Activated CD4-positive, alpha-beta T cell treated with anti-CD3 and anti-CD28 coated beads, Interleukin-2, amount 10 ng/mL, durations not matched to agents 7 days and 5 days (primary cell): Measurements from ENCODE around the gene ACOXL. TPM values are rescaled to one million over a fixed set of nuclear protein-coding genes. Genes with fewer than 3 reads are reported as not detected.
A peak's percentile ranks its signal among the peaks of the same experiment; 100 is the strongest.
"Not testable (repeated sequence)": the region's sequence is repeated elsewhere in the genome, so short reads cannot be mapped to it uniquely, and the experiment has no call there.

ENCODE experiments used
- CTCF ChIA-PET: fragments of 350-600 bp; sonication (Branson Sonifier 250); formaldehyde crosslinking; loops from one replicate; lab custom pipeline; 2021; ENCODE audit warnings: antibody characterized with exemption; lab: Charles Lee
- POLR2A ChIA-PET: fragments of 350-600 bp; sonication (Branson Sonifier 250); formaldehyde crosslinking; loops from one replicate; lab custom pipeline; 2021; ENCODE audit warnings: antibody characterized with exemption; lab: Charles Lee
- DNase-seq: peaks from one replicate; pipeline ENCODE4 v3.0.0-alpha.2; 2020
- H3K27ac Mint-ChIP-seq: one replicate; pipeline ENCODE4 v1.8.0; 2021; ENCODE audit warnings: mild to moderate bottlenecking, moderate library complexity, mixed read lengths
- H3K27me3 Mint-ChIP-seq: one replicate; pipeline ENCODE4 v1.8.0; 2021; ENCODE audit warnings: mixed read lengths
- H3K36me3 Mint-ChIP-seq: one replicate; pipeline ENCODE4 v1.8.0; 2021; ENCODE audit warnings: low read depth, mixed read lengths
- H3K4me1 Mint-ChIP-seq: one replicate; pipeline ENCODE4 v1.8.0; 2021; ENCODE audit warnings: mixed read lengths
- H3K4me3 Mint-ChIP-seq: one replicate; pipeline ENCODE4 v1.8.0; 2021; ENCODE audit warnings: mild to moderate bottlenecking, moderate library complexity, mixed read lengths
- H3K9me3 Mint-ChIP-seq: one replicate; pipeline ENCODE4 v1.8.0; 2021; ENCODE audit warnings: mixed read lengths
- total RNA-seq, 2 experiments: library from RNA; stranded (reverse); gene quantifications; one replicate each; pipeline ENCODE4 v1.2.3, GENCODE V29; 2021

ACOXL gene
- total RNA-seq, 2 experiments from 2014 or later = 0.15 TPM; not detected in 1

GRCh38 chr2:110848519-110849030, 116.2 kb downstream of the ACOXL start:
- H3K4me1 Mint-ChIP-seq = peaks cover 55% of the 10 kb centered on the region
- CTCF ChIA-PET = no interaction called here

GRCh38 chr2:110851531-110851930, 119.2 kb downstream of the ACOXL start:
- H3K27me3 Mint-ChIP-seq = peaks cover 30% of the 10 kb centered on the region
- CTCF ChIA-PET = interaction anchor here (1.0 kb wide), 1 partner anchor 12 kb away, joined by 7 read pairs; no protein-coding TSS in a partner anchor
- peaks cover 49% of the 10 kb centered on the region for H3K4me1 Mint-ChIP-seq
- H3K9me3 Mint-ChIP-seq = peaks cover 4% of the 10 kb centered on the region
- H3K4me3 Mint-ChIP-seq = no peak overlapping the region
- DNase-seq = no peak
- no peaks in the 10 kb centered on the region for H3K36me3 Mint-ChIP-seq
- POLR2A ChIA-PET = no interaction called here
- peak overlapping the region; percentile 80 for H3K27ac Mint-ChIP-seq

More at GRCh38 chr2:110848519-110849030, 116.2 kb downstream of the ACOXL start:
- Mint-ChIP-seq H3K36me3 (no peaks in the 10 kb centered on the region), H3K9me3 (peaks cover 4% of the 10 kb centered on the region), H3K27me3 (peaks cover 19% of the 10 kb centered on the region), H3K4me3 (no peak overlapping the region), H3K27ac (no peak overlapping the region)
- POLR2A ChIA-PET = no interaction called here
- no peak for DNase-seq

GRCh38 chr2:110852051-110852450, 119.7 kb downstream of the ACOXL start:
- peaks cover 45% of the 10 kb centered on the region for H3K4me1 Mint-ChIP-seq
- H3K9me3 Mint-ChIP-seq = peaks cover 4% of the 10 kb centered on the region
- H3K27me3 Mint-ChIP-seq = peaks cover 35% of the 10 kb centered on the region
- POLR2A ChIA-PET = no interaction called here
- H3K36me3 Mint-ChIP-seq = no peaks in the 10 kb centered on the region
- DNase-seq = no peak
- no peak overlapping the region for H3K4me3 Mint-ChIP-seq
- CTCF ChIA-PET = interaction anchor here (1.0 to 2.4 kb wide), 2 partner anchors 11 to 12 kb away, joined by 7 read pairs; no protein-coding TSS in a partner anchor
- peak overlapping the region; percentile 80 for H3K27ac Mint-ChIP-seq

- POLR2A ChIA-PET = no interaction called here
Measured at GRCh38 chr2:110852541-110853263, 120.3 kb downstream of the ACOXL start.

GRCh38 chr2:110853516-110853915, 121.1 kb downstream of the ACOXL start:
- peak; percentile 52 for DNase-seq

More at GRCh38 chr2:110852541-110853263, 120.3 kb downstream of the ACOXL start:
- Mint-ChIP-seq H3K36me3 (no peaks in the 10 kb centered on the region), H3K27me3 (peaks cover 35% of the 10 kb centered on the region), H3K4me3 (no peak overlapping the region), H3K4me1 (peaks cover 38% of the 10 kb centered on the region), H3K27ac (peak overlapping the region; percentile 80), H3K9me3 (peaks cover 4% of the 10 kb centered on the region)
- CTCF ChIA-PET = interaction anchor here (1.0 to 2.4 kb wide), 3 partner anchors 11 to 14 kb away, joined by 3 to 7 read pairs (median 7); no protein-coding TSS in a partner anchor
- peak; percentile 25 for DNase-seq

GRCh38 chr2:110853948-110854347, 121.6 kb downstream of the ACOXL start:
- ChIA-PET POLR2A (no interaction called here), CTCF (interaction anchor here (0.6 to 2.4 kb wide), 2 partner anchors 13 to 46 kb away, joined by 3 to 7 read pairs; no protein-coding TSS in a partner anchor)
- H3K36me3 Mint-ChIP-seq = no peaks in the 10 kb centered on the region
- peaks cover 3% of the 10 kb centered on the region for H3K9me3 Mint-ChIP-seq
- H3K4me1 Mint-ChIP-seq = peaks cover 45% of the 10 kb centered on the region
- no peak overlapping the region for H3K4me3 Mint-ChIP-seq
- no peak for DNase-seq
- no peak overlapping the region for H3K27ac Mint-ChIP-seq
- peaks cover 35% of the 10 kb centered on the region for H3K27me3 Mint-ChIP-seq

More at GRCh38 chr2:110853516-110853915, 121.1 kb downstream of the ACOXL start:
- Mint-ChIP-seq H3K36me3 (no peaks in the 10 kb centered on the region), H3K27me3 (peaks cover 35% of the 10 kb centered on the region), H3K27ac (peak overlapping the region; percentile 15), H3K4me3 (no peak overlapping the region), H3K4me1 (peaks cover 43% of the 10 kb centered on the region), H3K9me3 (peaks cover 4% of the 10 kb centered on the region)
- CTCF ChIA-PET = interaction anchor here (0.6 to 2.4 kb wide), 3 partner anchors 13 to 45 kb away, joined by 3 to 7 read pairs (median 3); no protein-coding TSS in a partner anchor
- POLR2A ChIA-PET = no interaction called here

GRCh38 chr2:110854355-110855081, 122.1 kb downstream of the ACOXL start:
- POLR2A ChIA-PET = no interaction called here
- CTCF ChIA-PET = interaction anchor here (0.6 to 2.4 kb wide), 4 partner anchors 9 to 968 kb away, joined by 3 to 7 read pairs (median 3); no protein-coding TSS in a partner anchor
- H3K9me3 Mint-ChIP-seq = no peaks in the 10 kb centered on the region
- peak overlapping the region; percentile 33 for H3K27ac Mint-ChIP-seq
- no peaks in the 10 kb centered on the region for H3K36me3 Mint-ChIP-seq
- H3K4me3 Mint-ChIP-seq = no peak overlapping the region
- peaks cover 36% of the 10 kb centered on the region for H3K27me3 Mint-ChIP-seq
- no peak for DNase-seq
- peaks cover 51% of the 10 kb centered on the region for H3K4me1 Mint-ChIP-seq

- H3K4me3 Mint-ChIP-seq, POLR2A ChIA-PET, CTCF ChIA-PET, H3K9me3 Mint-ChIP-seq, H3K27ac Mint-ChIP-seq, DNase-seq, H3K36me3 Mint-ChIP-seq: not testable (repeated sequence)
- H3K4me1 Mint-ChIP-seq = peaks cover 63% of the 10 kb centered on the region
- H3K27me3 Mint-ChIP-seq = peaks cover 35% of the 10 kb centered on the region
Measured at GRCh38 chr2:110855841-110856240, 123.5 kb downstream of the ACOXL start.

GRCh38 chr2:110858135-110858725, 125.9 kb downstream of the ACOXL start:
- Mint-ChIP-seq H3K27ac (peak overlapping the region; percentile 81), H3K4me1 (peaks cover 45% of the 10 kb centered on the region), H3K9me3 (no peaks in the 10 kb centered on the region), H3K4me3 (peak overlapping the region; percentile 28), H3K27me3 (peaks cover 37% of the 10 kb centered on the region), H3K36me3 (no peaks in the 10 kb centered on the region)
- ChIA-PET CTCF (interaction anchor here (1.1 kb wide), 1 partner anchor 18 kb away, joined by 3 read pairs; no protein-coding TSS in a partner anchor), POLR2A (interaction anchor here (0.8 kb wide), 1 partner anchor 45 kb away, joined by 6 read pairs; no protein-coding TSS in a partner anchor)
- DNase-seq = peak; percentile 76

GRCh38 chr2:110858993-110859701, 126.8 kb downstream of the ACOXL start:
- H3K27ac Mint-ChIP-seq = peak overlapping the region; percentile 81
- H3K27me3 Mint-ChIP-seq = peaks cover 37% of the 10 kb centered on the region
- CTCF ChIA-PET = interaction anchor here (1.1 kb wide), 1 partner anchor 19 kb away, joined by 3 read pairs; no protein-coding TSS in a partner anchor
- no peak for DNase-seq
- H3K4me1 Mint-ChIP-seq = peaks cover 43% of the 10 kb centered on the region
- H3K36me3 Mint-ChIP-seq = peaks cover 2% of the 10 kb centered on the region
- POLR2A ChIA-PET = no interaction called here
- H3K4me3 Mint-ChIP-seq = peak overlapping the region; percentile 28
- peaks cover 3% of the 10 kb centered on the region for H3K9me3 Mint-ChIP-seq

- no peak overlapping the region for H3K4me3 Mint-ChIP-seq
- peaks cover 31% of the 10 kb centered on the region for H3K27me3 Mint-ChIP-seq
- no peak overlapping the region for H3K27ac Mint-ChIP-seq
- peaks cover 53% of the 10 kb centered on the region for H3K4me1 Mint-ChIP-seq
- peaks cover 3% of the 10 kb centered on the region for H3K9me3 Mint-ChIP-seq
- CTCF ChIA-PET = interaction anchor here (1.1 to 1.8 kb wide), 2 partner anchors 16 to 53 kb away, joined by 3 to 6 read pairs; no protein-coding TSS in a partner anchor
- POLR2A ChIA-PET = no interaction called here
- peaks cover 2% of the 10 kb centered on the region for H3K36me3 Mint-ChIP-seq
- DNase-seq = peak; percentile 23
Measured at GRCh38 chr2:110860630-110861029, 128.3 kb downstream of the ACOXL start.
